Smooth muscle cell (in vitro differentiated cells): ENCODE results near the gene DOCK6. TPM values are rescaled to one million over a fixed set of nuclear protein-coding genes. Genes with fewer than 3 reads are reported as not detected.

ENCODE experiments used
- DNase-seq: peaks from one replicate; lab custom pipeline; 2025; ENCODE audit not compliant: unreplicated experiment; lab: John Stamatoyannopoulos, UW
- H2AFZ ChIP-seq: fragments of 200-600 bp; sonication (generic); 2 replicates; pipeline ENCODE4 v1.6.0; 2016; ENCODE audit warnings: antibody characterized with exemption, low read depth, mild to moderate bottlenecking
- H3F3A ChIP-seq: fragments of 200-600 bp; sonication (generic); 2 replicates; pipeline ENCODE4 v1.6.0; 2017; ENCODE audit warnings: antibody characterized with exemption, low read depth
- H3K27ac ChIP-seq: fragments of 200-600 bp; sonication (generic); 2 replicates; pipeline ENCODE4 v1.5.1; 2016; ENCODE audit warnings: low read depth, mild to moderate bottlenecking
- H3K27me3 ChIP-seq: fragments of 200-600 bp; sonication (generic); 2 replicates; pipeline ENCODE4 v1.6.1; 2016; ENCODE audit warnings: low read depth, mild to moderate bottlenecking
- H3K36me3 ChIP-seq: fragments of 200-600 bp; sonication (generic); 2 replicates; pipeline ENCODE4 v1.5.1; 2016; ENCODE audit warnings: low read depth
- H3K4me1 ChIP-seq: fragments of 200-600 bp; sonication (generic); 2 replicates; pipeline ENCODE4 v1.5.1; 2016; ENCODE audit warnings: low read depth
- H3K4me2 ChIP-seq: fragments of 200-600 bp; sonication (generic); 2 replicates; pipeline ENCODE4 v1.6.0; 2016; ENCODE audit warnings: mild to moderate bottlenecking
- H3K4me3 ChIP-seq: fragments of 200-600 bp; sonication (generic); 2 replicates; pipeline ENCODE4 v1.5.1; 2016; ENCODE audit warnings: mild to moderate bottlenecking
- H3K79me2 ChIP-seq: fragments of 200-600 bp; sonication (generic); 2 replicates; pipeline ENCODE4 v1.6.0; 2016; ENCODE audit warnings: low read depth, mild to moderate bottlenecking
- H3K9ac ChIP-seq: fragments of 200-600 bp; sonication (generic); 2 replicates; pipeline ENCODE4 v1.6.0; 2016; ENCODE audit warnings: low read depth
- H3K9me3 ChIP-seq: fragments of 200-600 bp; sonication (generic); replicated peaks from 2 replicates; pipeline ENCODE4 v1.5.1; 2016; ENCODE audit warnings: low read depth
- H4K20me1 ChIP-seq: fragments of 200-600 bp; sonication (generic); 2 replicates; pipeline ENCODE4 v1.6.0; 2016; ENCODE audit warnings: low read depth
- WGBS: methylation state at CpG from one replicate; pipeline ENCODE4 v1.1.7; 2016; ENCODE audit warnings: low lambda C conversion rate; 5-methylcytosine and 5-hydroxymethylcytosine counted together
- polyA plus RNA-seq: library from polyadenylated mRNA; unstranded; fragments of >200 nt; fragmentation: Nextera tagmentation; extraction: Ambion mirVana; gene quantifications from 2 replicates; pipeline ENCODE4 v1.2.1, GENCODE V29; 2016
- total RNA-seq: library from RNA; depleted of rRNA; stranded (reverse); fragments of >200 nt; gene quantifications from 2 replicates; pipeline ENCODE4 v1.2.3, GENCODE V29; 2014
- TF ChIP-seq, protein P1 (sequence below): fragments of 200-600 bp; sonication (generic); IDR thresholded peaks from 2 replicates; pipeline ENCODE4 v1.5.1; 2017; ENCODE audit warnings: borderline replicate concordance, mild to moderate bottlenecking, antibody characterized with exemption; ENCODE audit not compliant: insufficient read depth, poor library complexity, severe bottlenecking

DOCK6 gene
- total and polyA plus RNA-seq, 2 experiments from 2014 or later: 13.8 to 14.8 TPM

GRCh38 chr19:11209839-11210655, 52.3 kb downstream of the DOCK6 start:
- H3K4me1 ChIP-seq: no peaks in the 10 kb centered on the region
- TF ChIP-seq, protein P1, sequence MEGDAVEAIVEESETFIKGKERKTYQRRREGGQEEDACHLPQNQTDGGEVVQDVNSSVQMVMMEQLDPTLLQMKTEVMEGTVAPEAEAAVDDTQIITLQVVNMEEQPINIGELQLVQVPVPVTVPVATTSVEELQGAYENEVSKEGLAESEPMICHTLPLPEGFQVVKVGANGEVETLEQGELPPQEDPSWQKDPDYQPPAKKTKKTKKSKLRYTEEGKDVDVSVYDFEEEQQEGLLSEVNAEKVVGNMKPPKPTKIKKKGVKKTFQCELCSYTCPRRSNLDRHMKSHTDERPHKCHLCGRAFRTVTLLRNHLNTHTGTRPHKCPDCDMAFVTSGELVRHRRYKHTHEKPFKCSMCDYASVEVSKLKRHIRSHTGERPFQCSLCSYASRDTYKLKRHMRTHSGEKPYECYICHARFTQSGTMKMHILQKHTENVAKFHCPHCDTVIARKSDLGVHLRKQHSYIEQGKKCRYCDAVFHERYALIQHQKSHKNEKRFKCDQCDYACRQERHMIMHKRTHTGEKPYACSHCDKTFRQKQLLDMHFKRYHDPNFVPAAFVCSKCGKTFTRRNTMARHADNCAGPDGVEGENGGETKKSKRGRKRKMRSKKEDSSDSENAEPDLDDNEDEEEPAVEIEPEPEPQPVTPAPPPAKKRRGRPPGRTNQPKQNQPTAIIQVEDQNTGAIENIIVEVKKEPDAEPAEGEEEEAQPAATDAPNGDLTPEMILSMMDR: no peak
- no peak overlapping the region for H3K4me2 ChIP-seq
- peaks cover 9% of the 10 kb centered on the region for H3F3A ChIP-seq
- no peaks in the 10 kb centered on the region for H4K20me1 ChIP-seq
- no peaks in the 10 kb centered on the region for H3K9me3 ChIP-seq
- H3K9ac ChIP-seq: no peak overlapping the region
- no peak for DNase-seq
- no peaks in the 10 kb centered on the region for H3K36me3 ChIP-seq
- H2AFZ ChIP-seq: no peak overlapping the region
- H3K27me3 ChIP-seq: no peaks in the 10 kb centered on the region
- WGBS: no CpG with 5 or more reads among the region's 2 CpGs
- no peaks in the 10 kb centered on the region for H3K79me2 ChIP-seq
- H3K27ac ChIP-seq: no peak overlapping the region
- H3K4me3 ChIP-seq: no peak overlapping the region

DNA sequence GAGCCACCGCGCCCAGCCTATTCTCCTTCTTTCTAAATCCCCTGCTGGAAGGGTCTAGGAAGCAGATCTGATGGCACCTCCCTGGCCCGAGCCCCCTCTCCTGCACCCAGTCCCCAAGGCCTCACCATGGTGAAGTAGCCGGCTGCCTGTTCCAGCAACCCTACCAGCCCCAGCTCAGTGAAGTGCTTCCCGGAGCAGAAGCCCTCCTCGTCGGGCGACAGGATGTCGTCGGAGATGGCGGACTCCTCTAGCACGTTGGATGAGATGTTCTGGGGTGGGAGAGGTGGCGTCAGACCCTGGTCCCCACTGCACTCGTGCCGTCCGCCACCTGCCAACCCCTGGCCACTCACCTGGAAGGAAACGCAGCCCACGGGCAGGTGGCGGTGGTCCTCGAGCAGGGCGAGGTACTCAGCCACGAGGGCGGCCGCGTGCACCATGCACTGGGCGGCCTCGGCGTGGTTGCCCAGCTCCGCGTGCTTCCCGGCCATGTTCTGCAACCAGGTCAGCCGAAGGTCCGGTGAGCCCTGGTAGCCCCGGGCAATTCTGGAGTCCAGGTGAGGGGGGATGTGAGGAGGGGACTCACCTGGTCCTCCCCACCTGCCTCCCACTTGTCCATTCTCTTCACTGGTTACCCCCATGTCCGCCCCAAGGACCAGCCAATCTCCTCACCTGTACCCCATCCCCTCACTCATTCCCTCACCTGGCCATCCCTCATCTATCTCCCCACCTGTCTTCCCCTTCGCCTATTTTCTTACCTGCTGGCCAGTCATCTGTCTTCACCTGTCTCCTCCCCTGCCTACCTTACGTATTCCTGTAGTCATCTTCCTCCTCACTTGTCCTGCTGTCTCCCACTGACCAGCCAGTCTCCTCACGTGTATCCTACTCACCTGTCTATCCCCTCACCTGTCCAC, 53.5 kb downstream of the DOCK6 start:
- TF ChIP-seq, protein P1: no peak
- Histone ChIP-seq H3K9me3 (no peaks in the 10 kb centered on the region), H3K4me3 (no peak overlapping the region), H3K9ac (no peak overlapping the region), H2AFZ (no peak overlapping the region), H3K79me2 (no peaks in the 10 kb centered on the region), H3F3A (peaks cover 9% of the 10 kb centered on the region), H3K4me1 (no peaks in the 10 kb centered on the region), H3K4me2 (no peak overlapping the region), H3K27ac (no peak overlapping the region), H3K27me3 (no peaks in the 10 kb centered on the region), H4K20me1 (no peaks in the 10 kb centered on the region), H3K36me3 (no peaks in the 10 kb centered on the region)
- DNase-seq: no peak
- 90% methylated on average over 35 of the region's 38 CpGs for WGBS

GRCh38 chr19:11205939-11206570, 56.3 kb downstream of the DOCK6 start:
- H3K27ac ChIP-seq: no peak overlapping the region
- H3K27me3 ChIP-seq: no peaks in the 10 kb centered on the region
- TF ChIP-seq, protein P1: no peak
- no peak overlapping the region for H3K4me2 ChIP-seq
- DNase-seq: no peak
- H2AFZ ChIP-seq: no peak overlapping the region
- no peaks in the 10 kb centered on the region for H3K9me3 ChIP-seq
- peaks cover 9% of the 10 kb centered on the region for H3F3A ChIP-seq
- H3K36me3 ChIP-seq: no peaks in the 10 kb centered on the region
- no peaks in the 10 kb centered on the region for H3K79me2 ChIP-seq
- no peaks in the 10 kb centered on the region for H3K4me1 ChIP-seq
- WGBS: 97% methylated on average over 9 of the region's 9 CpGs
- no peak overlapping the region for H3K4me3 ChIP-seq
- no peaks in the 10 kb centered on the region for H4K20me1 ChIP-seq
- H3K9ac ChIP-seq: no peak overlapping the region
